Fibroblast of skin of left quadriceps (primary cell): Measurements from ENCODE around the gene JADE2.
"Not testable (repeated sequence)": the region's sequence is repeated elsewhere in the genome, so short reads cannot be mapped to it uniquely, and the experiment has no call there.

Experiments
- DNase-seq, 2 experiments: peaks; one replicate each; pipeline ENCODE4 v3.0.0-alpha.2; 2013; ENCODE audit warnings: low read depth in 2 of 2

Gene JADE2

GRCh38 chr5:134552301-134552700 lies 26.8 kb downstream of the JADE2 start:
- peak; percentile 72 to 73 for DNase-seq

GRCh38 chr5:134552716-134553115 lies 27.2 kb downstream of the JADE2 start:
- not testable (repeated sequence) for DNase-seq

GRCh38 chr5:134553821-134554267 lies 28.4 kb downstream of the JADE2 start:
- no peak for DNase-seq

DNA sequence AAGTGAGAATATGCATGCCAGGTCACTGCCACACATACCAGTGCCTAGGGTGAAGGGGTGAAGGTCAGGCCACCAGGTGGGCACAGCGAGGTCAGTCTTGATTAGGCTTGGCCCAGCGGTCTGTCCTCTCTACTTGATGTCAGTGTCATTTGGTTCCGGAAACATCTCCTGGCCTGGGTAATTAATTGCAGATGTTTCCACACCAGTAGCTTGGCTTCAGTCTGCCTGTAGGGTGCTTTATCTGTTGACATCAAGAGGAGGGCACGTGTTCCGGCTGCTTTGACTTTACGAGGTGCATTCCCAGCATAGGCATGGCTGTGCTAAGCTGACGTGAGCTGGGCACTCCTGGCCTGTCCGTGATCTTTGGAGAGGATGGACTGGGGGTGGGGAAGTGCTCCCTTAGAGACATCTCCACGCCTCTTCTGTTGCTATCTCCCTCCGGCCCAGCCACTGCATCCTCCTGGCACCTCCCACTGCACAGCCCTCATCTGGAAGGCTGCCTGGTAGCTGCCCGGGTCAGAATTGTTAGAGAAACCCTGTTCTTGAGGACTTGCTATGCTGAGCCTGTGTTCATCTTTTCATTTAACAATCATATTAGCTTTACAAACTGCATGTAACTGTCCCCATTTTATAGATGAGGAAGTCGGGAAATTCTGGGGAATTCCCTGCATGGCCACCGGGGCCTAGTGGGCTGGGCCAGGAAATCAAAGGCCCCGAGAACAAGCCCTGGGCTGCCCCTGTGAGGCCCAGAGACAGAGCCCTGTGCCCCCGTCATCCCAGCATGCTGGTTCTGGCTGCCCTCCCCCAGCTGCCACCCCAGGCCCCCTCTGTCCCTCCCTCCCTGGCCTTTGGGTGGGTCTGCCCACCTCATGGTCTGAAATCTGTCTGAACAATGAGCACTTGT lies 29.1 kb downstream of the JADE2 start:
- peak in 1 of 2 experiments; percentile 43 for DNase-seq

DNA sequence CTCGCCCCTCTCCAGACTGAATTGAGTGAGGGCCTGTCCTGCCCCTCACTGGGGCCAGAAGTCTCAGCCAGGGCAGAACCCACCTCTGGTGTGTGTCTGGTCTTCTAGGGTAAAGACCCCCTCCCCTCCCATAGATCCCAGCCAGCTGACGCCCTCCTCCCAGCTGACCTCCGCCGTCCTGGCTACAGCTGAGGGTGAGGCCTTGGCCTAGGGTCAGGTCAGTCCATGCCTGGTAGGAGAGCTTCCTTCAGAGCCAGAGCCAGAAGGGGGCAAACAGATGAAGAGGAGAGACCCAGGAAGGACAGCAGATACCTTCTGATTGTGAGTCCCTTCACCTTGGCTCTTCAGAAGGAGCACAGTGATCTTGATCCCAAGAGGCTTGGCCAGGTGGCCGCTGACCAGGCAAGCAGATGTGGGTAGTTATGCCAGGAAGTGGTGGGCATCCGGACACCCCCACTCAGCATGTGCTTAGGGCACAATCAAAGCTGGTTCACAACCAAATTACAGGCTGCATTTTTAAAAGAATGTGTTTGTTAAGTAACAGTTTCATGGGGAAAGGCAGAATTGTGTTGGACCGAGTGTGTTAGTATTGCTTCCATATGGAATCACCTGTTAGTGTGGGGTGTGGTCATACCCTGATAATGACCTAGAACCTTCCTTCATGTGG lies 29.9 kb downstream of the JADE2 start:
- DNase-seq, result no peak

DNA sequence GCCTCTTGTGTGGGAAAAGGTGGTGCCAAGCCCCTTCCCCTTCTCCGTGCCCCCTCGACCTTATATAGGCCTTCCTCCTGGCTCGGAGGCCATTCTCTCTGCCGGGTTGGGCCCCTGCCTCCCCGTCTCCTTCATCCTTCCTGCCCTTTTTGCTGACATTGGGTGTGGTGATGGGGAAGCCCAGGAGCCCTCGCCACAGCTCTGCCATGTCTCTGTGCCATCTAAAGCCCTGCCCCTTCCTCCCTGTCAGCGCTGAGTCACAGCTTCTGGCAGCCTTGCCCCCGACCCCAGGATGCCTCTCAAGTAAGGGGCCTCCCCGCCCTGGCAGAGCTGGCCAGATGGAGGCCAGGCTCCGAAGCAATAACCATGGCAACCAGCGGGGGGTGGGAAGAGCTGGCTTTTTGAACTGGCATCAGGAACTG lies 30.4 kb downstream of the JADE2 start:
- DNase-seq, result no peak

- not testable (repeated sequence) for DNase-seq
These were observed 31.1 kb downstream of the JADE2 start for GRCh38 chr5:134556588-134556987.

DNA sequence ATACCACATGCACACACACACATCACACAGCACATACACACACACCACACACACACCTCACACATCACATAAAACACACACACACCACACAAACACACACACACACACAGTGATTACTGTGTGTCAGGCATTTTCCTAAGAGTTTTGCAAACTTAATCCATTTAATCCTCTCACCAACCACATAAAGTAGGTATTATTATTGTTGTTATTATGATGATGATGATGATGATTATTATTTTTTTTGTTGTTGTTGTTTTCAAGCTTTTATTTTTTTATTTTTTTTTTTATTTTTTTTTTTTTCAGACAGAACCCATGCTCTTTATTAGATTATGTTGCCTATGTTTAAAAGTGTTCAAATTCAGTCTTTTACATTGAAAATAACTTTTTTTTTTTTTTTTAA lies 31.5 kb downstream of the JADE2 start:
- DNase-seq, result no peak

DNA sequence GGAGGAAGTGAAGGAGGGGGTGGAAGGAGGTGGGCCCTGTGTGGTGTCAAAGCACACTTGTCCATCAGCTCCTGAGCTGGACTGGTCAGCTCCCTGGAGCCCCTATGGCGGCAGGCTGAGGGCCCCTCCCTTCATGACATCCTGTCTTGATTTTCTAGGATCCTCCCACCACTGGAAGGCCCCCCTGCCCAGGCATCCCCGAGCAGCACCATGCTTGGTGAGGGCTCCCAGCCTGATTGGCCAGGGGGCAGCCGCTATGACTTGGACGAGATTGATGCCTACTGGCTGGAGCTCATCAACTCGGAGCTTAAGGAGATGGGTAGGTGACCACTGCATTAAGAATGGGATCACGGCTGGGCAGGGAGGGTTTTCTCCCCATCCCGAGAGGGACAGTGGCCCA lies 34.2 kb downstream of the JADE2 start:
- no peak for DNase-seq

- DNase-seq, result no peak
These were observed 35.2 kb downstream of the JADE2 start for GRCh38 chr5:134560698-134561097.

- no peak for DNase-seq
These were observed 36.4 kb downstream of the JADE2 start for GRCh38 chr5:134561871-134562296.

DNA sequence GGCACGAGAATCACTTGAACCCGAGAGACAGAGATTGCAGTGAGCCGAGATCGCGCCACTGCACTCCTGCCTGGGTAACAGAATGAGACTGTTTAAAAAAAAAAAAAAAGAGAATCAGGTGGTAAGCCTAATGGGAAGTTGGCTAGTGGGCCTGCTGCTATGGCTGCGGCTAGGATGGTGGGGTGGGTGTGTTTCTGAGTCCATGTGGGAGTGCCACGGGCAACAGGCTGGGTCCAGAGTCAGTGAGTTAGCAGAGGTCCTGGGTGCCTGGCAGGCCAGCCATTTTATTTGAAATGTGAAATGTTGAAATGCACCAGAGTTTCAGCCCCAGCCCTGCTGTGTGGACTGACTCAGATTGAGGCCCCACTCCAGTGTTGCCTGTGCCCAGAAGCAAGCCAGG lies 37.8 kb downstream of the JADE2 start:
- DNase-seq, result no peak

GRCh38 chr5:134563962-134564361 lies 38.5 kb downstream of the JADE2 start:
- no peak for DNase-seq

- DNase-seq, result no peak
These were observed 38.9 kb downstream of the JADE2 start for GRCh38 chr5:134564396-134564795.

DNA sequence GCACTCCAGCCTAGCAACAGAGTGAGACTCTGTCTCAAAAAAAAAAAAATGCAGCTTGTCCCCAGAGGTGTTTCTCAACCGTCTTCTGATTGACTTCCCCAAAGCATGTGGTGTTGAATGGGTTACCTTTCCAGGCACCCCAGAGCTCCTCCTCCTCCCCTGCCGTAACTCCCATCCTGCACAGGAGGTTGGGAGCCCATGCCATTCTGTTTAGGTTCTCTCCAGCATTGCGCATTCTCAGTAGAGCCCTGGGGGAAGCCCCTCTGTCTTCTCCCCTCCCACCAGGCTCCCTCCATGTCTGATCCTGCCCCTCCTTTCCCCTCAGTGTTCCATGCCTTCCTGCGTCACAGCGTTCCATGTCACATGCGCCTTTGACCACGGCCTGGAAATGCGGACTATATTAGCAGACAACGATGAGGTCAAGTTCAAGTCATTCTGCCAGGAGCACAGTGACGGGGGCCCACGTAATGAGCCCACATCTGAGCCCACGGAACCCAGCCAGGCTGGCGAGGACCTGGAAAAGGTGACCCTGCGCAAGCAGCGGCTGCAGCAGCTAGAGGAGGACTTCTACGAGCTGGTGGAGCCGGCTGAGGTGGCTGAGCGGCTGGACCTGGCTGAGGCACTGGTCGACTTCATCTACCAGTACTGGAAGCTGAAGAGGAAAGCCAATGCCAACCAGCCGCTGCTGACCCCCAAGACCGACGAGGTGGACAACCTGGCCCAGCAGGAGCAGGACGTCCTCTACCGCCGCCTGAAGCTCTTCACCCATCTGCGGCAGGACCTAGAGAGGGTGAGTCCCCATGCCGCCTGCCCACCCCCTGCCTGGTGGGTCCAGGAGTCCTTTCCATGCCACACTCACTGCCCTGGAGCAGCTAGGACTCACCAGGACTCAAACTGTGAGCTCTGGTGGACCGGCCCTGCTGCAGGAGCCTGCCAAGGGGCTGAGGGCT lies 40.6 kb downstream of the JADE2 start:
- DNase-seq, result no peak

GRCh38 chr5:134566741-134567221 lies 41.3 kb downstream of the JADE2 start:
- DNase-seq, result no peak

DNA sequence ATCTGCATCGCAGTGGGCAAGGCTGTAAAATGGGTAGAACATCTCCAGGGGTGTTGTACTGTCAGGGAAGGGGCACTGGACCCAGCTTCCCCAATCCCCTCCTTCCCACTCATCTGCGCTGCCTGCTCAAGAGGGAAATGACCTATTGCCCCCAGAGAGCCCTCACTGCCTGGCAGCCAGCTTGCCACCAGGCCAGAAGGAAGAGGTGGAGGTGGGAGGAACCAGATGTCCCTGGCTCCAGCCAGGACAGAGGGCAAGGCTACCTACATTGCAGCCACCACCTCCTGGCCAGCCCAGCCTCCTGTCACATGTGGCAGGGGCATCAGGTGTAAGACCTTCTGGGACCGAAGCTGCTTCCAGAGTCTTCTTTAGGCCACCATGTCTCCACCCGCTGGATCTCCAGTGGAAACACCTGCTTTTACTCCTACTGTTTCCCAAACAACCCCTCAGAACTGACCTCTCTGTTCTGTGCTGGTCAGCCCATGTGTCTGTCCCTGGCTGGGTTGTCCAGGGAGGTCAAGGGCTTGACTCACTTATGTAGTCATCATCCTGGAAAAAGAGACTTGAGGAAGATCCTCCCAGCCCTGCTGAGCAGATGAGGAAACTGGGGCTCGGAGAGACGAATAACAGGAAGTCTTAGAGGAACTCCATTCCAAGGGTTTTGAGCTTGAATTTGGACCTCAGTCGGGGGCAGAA lies 42.3 kb downstream of the JADE2 start:
- no peak for DNase-seq

GRCh38 chr5:134568337-134568700 lies 42.8 kb downstream of the JADE2 start:
- no peak for DNase-seq

GRCh38 chr5:134568761-134569695 lies 43.6 kb downstream of the JADE2 start:
- no peak for DNase-seq

GRCh38 chr5:134569758-134570364 lies 44.4 kb downstream of the JADE2 start:
- DNase-seq, result no peak
